GM18909 (cell line): ENCODE results near the gene DST.
"Not testable (repeated sequence)": the region's sequence is repeated elsewhere in the genome, so short reads cannot be mapped to it uniquely, and the experiment has no call there.

Experiments used
- ATAC-seq: cut with Tn5 transposase; IDR thresholded peaks from one replicate; pipeline ENCODE4 v1.9.1; 2021; ENCODE audit warnings: mild to moderate bottlenecking; ENCODE audit not compliant: unreplicated experiment, poor library complexity

DST gene

DNA sequence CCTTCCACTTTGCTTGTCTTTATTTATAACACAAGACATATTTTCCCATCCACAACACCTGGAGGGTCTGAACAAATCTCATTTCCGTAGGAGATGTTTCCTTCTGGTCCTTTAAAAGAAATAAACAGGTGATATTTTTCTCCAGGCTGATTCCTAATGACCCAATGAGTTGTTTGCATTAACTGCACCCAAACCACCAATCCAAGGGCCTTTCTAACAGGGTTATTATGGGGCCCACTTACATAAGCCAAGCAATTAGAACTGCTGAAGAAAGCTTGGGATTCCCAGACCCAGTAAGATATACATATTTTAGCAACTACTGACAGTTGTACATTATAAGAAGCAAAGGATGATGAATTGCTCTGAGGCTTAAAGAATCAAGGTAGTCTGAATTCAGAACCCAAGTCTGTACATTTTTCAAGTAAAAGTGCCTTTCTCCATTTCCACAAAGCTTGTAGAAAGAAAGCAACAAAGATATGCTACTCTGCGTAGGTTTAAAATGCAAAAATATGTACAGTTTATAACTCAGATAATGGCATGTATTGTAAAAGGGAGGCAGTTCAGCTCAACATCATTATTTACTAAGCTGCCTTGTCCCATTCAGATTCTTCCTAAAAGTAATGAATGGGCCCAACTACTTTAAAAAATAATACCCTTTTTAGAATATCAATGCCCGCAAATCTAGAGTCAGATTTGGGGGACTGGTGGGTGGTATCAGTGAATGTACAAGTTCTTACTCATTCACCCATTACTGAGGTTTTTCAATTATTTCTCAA is 120.0 kb downstream of the DST start:
- ATAC-seq, result no peak

DNA sequence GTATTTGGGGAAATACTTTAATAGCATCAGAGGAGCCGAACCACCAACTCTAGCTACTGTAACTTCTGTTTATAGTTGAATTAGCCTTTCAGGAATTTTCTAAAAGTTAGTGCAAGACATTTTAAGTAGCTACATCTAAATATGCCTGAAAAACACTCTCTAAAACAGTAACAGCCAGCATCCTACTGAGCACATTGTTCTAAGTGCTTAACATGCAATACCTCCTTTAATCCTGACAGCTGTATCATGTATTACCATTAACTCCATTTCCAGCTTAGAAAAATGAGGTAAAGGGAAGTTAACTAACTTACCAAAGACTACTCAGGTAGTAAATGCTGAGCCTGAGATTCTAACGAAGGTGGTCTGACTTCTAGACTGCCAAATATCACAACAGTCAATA is 120.7 kb downstream of the DST start:
- ATAC-seq, result no peak

DNA sequence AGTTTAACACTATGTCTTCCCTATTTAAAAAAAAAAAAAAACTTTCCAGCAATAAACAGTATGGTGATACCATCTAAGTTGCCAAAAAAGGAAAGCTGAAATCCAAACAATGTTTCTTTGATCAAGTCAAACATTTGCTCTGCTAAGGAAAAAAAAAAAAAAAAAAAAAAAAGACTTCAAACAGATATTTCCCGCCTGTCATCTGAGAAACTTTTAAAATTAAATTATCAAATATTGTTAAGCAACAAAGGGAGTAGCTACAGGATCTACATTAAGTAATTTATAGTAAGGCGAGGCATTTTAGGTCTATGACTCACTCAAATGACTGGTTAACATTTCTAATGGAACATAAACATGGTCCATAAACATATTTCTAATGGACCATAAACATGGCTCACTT is 121.2 kb downstream of the DST start:
- ATAC-seq, result no peak

DNA sequence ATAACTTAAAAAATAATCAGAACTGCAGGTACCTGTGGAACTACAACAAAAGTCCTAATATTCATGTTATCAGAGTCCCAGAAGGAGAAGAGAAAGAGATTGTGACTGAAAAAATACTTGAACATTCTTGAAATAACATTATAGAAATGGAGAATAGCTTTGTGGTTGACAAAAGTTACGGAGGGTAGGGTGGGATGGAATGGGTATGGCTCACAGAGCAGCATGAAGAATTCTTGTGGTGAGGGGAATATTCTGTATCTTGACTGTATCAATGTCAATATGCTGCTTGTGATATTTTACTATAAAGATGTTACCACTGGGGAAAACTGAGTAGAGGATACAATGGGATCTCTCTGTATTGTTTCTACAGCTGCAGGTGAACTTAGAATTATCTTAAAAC is 122.5 kb downstream of the DST start:
- no peak for ATAC-seq

DNA sequence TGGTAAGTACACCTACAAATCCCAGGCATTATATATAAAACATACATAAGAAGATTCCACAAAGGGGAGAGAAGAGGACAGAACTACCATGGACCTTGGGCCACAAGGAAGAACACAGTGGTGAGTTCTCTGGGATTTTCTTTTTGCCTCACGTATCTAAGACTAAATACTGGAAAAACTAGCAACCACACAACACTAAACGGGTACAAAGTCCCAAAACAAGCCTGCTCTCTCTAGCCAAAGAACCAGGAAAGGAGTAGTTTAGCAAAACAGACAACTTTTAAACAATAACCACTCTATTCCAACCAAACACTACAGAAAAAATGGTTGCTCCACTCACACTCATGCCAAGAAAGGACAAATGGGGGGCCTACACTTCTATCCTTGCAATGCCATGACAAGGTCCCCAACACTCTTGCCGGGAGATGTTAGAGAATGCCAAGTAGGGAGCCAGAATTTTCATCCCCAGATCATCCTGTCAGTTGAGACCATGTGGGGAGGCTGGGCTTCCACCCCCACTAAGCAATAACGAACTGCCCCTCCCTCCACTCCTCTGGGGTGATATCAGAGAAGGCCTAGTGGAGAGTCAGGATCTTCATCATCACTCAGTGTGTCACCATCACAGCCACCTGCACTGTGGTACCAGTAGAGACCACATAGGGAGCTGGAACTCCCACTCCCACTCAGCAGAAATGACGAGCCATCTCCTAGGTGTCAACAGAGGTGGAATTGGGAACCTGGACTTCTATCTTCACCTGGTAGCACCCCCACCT is 123.5 kb downstream of the DST start:
- no peak for ATAC-seq

DNA sequence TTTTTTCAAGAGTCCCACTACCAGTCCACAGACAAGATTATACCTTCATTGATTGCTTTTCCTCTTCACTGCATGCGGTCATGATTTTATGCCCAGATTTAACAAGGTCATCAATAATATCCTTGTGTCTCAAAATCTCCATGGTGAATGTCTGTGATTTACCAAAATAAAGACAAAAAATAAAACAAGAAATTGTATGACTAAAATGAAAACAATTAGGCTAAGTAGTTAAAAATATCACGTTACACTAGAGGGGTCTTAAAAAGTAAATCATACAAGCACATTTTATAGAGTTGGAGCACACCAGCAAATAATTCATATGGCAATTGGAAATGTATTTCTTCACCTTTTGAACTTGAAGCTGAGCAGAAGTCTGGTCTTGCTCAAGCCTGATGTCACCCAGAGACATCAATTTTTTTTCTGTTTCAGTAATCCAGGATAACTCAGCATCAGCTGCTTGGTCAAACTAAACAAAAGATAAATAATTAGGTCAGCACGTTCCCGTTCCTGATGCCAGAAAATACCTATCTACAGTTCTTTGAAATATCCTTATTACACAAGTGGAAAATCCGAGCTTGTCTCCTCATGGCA is 125.4 kb downstream of the DST start:
- no peak for ATAC-seq

DNA sequence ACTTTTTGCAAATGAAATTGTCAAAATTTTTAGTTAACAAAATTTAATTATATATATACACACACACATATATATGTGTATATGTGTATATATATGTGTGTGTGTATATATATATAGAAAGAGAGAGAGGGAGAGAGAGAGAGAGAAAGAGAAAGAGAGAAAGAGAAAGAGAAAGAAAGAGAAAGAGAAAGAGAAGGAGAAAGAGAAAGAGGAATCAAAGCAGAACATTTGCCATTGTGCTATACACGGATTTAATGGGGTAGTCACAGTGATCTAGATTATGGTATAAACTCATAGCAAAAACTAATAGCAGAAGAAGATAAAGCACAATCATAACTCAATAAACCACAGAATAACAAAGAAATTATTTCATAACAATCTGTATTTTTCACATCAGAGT is 126.7 kb downstream of the DST start:
- ATAC-seq, result no peak

DNA sequence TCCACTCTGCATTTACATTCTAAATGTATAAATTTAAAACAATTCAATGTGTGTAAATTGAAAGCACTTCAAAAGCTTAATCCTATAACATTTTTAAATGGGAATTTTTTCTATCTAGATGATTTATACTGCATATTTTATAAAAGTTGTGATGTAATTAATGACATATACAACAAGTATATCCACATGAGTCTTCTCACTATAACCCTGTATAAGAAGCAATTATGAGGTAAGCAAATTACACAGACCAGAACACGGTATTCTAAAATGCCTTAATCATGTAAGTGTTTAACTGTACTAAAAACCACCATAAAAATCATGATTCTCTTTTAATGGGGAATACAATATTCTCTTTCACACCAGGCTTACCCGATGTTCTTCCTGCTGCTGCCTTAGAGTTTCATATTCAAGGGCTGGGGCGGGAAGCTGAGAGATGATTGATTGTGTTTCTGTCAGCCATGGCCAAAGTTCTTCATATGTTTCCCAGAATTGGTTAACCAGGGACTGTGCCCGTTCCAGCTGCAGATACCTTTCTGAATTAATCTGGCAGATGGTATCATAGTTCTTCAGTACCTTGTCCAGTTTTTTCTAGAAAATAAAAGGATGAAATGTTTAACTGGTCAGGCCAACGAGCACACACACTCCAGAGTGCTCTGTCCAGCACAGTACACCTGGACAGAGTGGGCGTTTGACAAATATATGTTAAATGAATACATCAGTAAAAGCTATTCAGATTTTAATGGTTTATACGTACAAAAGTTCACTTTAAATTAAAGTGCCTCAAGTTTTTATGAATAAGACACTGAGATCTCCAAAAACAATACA is 127.4 kb downstream of the DST start:
- ATAC-seq, result no peak

GRCh38 chr6:56514395-56514794 is 128.3 kb downstream of the DST start:
- ATAC-seq, result no peak

- ATAC-seq, result no peak
These were observed 129.1 kb downstream of the DST start for GRCh38 chr6:56513631-56514030.

- ATAC-seq, result no peak
These were observed 131.1 kb downstream of the DST start for GRCh38 chr6:56511591-56511990.

DNA sequence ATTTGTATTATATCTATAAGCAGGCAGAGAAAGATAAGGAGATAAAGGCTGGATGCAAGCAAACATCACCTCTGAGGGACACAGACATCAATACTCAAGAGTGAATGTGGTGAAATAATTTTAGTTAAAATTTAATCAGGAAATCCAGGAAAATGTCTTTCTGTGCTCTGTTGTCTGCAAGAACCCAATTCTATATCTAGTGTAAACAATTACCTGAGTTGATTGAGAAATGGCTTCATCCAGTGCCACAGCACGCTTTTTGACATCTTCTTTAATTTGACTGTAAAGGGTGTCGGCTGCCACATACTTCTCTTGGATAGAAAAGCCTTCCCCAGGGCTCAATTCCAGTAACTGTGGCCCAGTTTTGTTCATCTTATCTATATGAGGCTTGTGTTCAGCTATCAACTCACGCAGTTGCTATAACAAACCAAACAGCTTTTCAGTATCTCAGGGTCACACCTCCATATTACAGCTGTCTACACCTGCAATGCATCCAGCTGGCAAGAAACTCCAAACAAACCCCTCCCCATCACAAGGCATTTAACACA is 131.6 kb downstream of the DST start:
- ATAC-seq, result no peak

- ATAC-seq, result no peak
These were observed 133.7 kb downstream of the DST start for GRCh38 chr6:56509031-56509430.

- no peak for ATAC-seq
These were observed 135.2 kb downstream of the DST start for GRCh38 chr6:56507517-56507916.

DNA sequence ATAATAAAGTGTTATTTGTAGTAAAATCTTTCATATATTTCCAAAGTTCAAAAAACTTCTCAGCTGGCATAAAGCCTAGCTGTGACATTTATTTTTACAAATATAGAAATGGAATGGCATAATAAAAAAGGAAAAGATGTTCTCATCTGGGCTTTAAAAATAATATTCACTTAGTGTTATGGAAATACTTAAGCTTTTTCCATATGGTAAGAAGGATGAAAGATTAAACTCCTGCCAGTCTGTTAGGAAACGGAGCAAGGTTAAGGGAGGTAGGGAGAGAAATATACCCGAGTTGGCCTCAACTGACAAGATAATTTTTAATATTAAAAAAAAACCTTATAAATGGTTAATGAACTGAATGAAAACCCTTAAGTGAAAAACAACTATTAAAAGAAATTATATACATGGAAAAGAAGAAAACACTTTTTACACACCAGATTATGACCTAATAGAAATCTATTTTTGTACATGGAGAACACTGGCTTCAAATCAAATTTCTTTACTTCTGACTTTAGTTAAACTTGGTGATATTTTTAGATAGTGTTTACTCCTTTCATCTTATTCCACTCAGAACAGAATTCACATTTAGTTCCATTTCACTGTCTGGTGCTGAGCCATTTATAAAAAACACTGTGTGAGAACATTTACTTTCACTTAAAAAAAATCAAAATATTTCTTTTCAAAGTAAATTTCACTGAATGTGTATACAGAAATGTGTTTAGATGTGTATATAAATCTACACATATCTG is 137.0 kb downstream of the DST start:
- no peak for ATAC-seq

- no peak for ATAC-seq
These were observed 140.7 kb downstream of the DST start for GRCh38 chr6:56501993-56502392.

DNA sequence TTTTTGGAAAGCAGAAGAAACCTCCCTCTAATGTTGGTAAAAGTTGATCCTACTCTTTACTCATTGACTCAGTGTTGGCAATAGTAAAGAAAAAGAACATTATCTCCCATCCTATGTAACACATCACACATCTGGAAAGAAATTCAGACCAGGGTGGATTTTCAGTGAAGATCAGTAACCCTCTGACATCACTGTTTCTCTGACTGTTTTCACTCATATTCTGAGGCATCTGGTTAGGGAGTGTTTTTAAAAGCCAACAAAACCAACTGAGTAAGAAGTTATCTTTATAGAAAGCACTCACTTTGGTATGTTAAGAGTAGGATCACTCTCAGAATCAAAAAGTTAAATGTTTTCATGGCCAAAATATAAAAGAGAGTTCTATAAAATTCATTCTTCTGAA is 143.6 kb downstream of the DST start:
- no peak for ATAC-seq

DNA sequence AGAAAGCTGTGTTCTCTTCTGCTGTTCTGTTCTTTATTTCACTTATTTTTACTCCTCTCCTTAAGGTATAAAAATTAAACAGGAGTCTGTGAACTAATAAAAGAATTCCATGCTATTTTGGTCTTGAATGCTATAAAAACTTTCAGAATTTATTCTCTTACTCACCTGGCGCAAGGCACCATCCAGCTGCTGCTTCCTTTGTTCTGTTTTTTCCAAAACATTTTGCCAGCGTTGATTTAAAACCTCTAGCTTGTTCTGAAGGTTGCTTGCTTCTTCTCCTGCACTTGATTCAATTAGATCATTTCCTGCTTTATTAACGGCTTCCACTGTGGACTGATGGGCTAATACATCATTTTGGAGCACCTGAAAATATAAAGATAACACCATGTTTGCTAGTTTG is 145.0 kb downstream of the DST start:
- no peak for ATAC-seq

DNA sequence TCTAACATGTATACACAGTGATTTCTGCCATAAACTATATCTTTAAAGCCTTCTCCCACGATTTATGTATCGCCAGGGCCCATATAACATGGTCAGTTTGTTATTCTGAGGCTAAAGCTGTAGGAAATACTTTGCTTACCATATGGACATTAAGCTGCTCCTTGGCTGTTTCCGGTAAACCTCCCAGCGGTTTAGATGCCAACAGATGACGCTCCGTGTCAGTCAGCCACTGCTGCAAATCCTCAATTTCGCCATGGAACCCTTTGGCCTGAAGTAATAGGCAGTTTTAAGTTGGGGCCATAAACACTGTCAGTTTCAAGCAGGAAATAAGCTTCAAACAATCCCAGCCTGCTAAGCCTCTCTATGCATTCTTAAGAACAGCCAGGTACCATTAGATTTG is 145.4 kb downstream of the DST start:
- ATAC-seq, result no peak

DNA sequence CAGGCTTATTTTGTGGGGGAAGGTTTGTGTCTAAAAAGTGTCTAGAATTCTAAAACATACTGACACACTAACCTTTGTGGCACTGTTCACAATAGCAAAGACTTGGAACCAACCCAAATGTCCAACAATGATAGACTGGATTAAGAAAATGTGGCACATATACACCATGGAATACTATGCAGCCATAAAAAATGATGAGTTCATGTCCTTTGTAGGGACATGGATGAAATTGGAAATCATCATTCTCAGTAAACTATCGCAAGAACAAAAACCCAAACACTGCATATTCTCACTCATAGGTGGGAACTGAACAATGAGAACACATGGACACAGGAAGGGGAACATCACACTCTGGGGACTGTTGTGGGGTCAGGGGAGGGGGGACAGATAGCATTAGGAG is 146.0 kb downstream of the DST start:
- ATAC-seq, result not testable (repeated sequence)
